Neuronal stem cell (in vitro differentiated cells): Measurements from ENCODE around the gene CNTN2.
A peak's percentile ranks its signal among the peaks of the same experiment; 100 is the strongest.

Source experiments
- DNase-seq: peaks from one replicate; pipeline ENCODE4 v3.0.0-alpha.2; 2013; ENCODE audit warnings: low spot score
- H2AFZ ChIP-seq: one replicate; pipeline ENCODE4 v1.6.1; 2013; ENCODE audit warnings: mild to moderate bottlenecking, low read length, inconsistent platforms
- H2AK5ac ChIP-seq: 2 replicates; pipeline ENCODE4 v1.6.1; 2013; ENCODE audit warnings: low read depth, mild to moderate bottlenecking, inconsistent platforms, low read length, moderate library complexity, mixed read lengths
- H2BK120ac ChIP-seq: 2 replicates; pipeline ENCODE4 v1.6.1; 2013; ENCODE audit warnings: low read depth, mild to moderate bottlenecking, inconsistent platforms, low read length, moderate library complexity, mixed read lengths
- H2BK12ac ChIP-seq: one replicate; pipeline ENCODE4 v1.6.1; 2013; ENCODE audit warnings: low read length, inconsistent platforms
- H2BK15ac ChIP-seq: 2 replicates; pipeline ENCODE4 v1.6.1; 2013; ENCODE audit warnings: mild to moderate bottlenecking, low read length, inconsistent platforms, mixed read lengths
- H2BK5ac ChIP-seq: one replicate; pipeline ENCODE4 v1.6.1; 2013; ENCODE audit warnings: inconsistent platforms, mild to moderate bottlenecking, low read length, moderate library complexity
- H3K14ac ChIP-seq: one replicate; pipeline ENCODE4 v1.6.1; 2013; ENCODE audit warnings: low read length, inconsistent platforms
- H3K18ac ChIP-seq: 2 replicates; pipeline ENCODE4 v1.6.1; 2013; ENCODE audit warnings: low read length, inconsistent platforms
- H3K23ac ChIP-seq: 2 replicates; pipeline ENCODE4 v1.6.1; 2013; ENCODE audit warnings: low read depth, mild to moderate bottlenecking, mixed read lengths, low read length, inconsistent platforms; ENCODE audit not compliant: poor library complexity
- H3K27ac ChIP-seq: replicated peaks from 3 replicates; pipeline ENCODE4 v1.5.1; 2013; ENCODE audit warnings: low read length, inconsistent platforms
- H3K27me3 ChIP-seq, 3 experiments: 2 replicates each; pipeline ENCODE4 v1.6.1; 2013; ENCODE audit warnings: low read length in 3 of 3, mild to moderate bottlenecking in 2 of 3, inconsistent platforms in 1 of 3, low read depth in 1 of 3, mixed read lengths in 1 of 3, moderate library complexity in 1 of 3; ENCODE audit not compliant: control insufficient read depth in 3 of 3, insufficient read depth in 3 of 3
- H3K36me3 ChIP-seq, 2 donors: replicated peaks in 1 of 2; 2 replicates each; pipeline ENCODE4 v1.6.1; 2013; ENCODE audit warnings: low read length in 2 of 2; ENCODE audit not compliant: control insufficient read depth in 2 of 2, insufficient read depth in 2 of 2
- H3K4ac ChIP-seq: 2 replicates; pipeline ENCODE4 v1.6.1; 2013; ENCODE audit warnings: inconsistent platforms, mild to moderate bottlenecking, low read length, moderate library complexity
- H3K4me1 ChIP-seq, 2 donors: 1 replicate in 1 of 2; 2 replicates in 1 of 2; pipeline ENCODE4 v1.6.1; 2013; ENCODE audit warnings: low read length in 2 of 2, low read depth in 1 of 2; ENCODE audit not compliant: control insufficient read depth in 2 of 2, insufficient read depth in 1 of 2
- H3K4me2 ChIP-seq: one replicate; pipeline ENCODE4 v1.6.1; 2013; ENCODE audit warnings: mild to moderate bottlenecking, low read length, inconsistent platforms; ENCODE audit not compliant: insufficient read depth, poor library complexity, severe bottlenecking
- H3K4me3 ChIP-seq, 2 donors: 2 replicates each; pipeline ENCODE4 v1.5.1; 2013; ENCODE audit warnings: low read length in 2 of 2, mild to moderate bottlenecking in 2 of 2, inconsistent platforms in 1 of 2, moderate library complexity in 1 of 2
- H3K79me1 ChIP-seq: one replicate; pipeline ENCODE4 v1.6.1; 2013; ENCODE audit warnings: low read depth, mild to moderate bottlenecking, inconsistent platforms, low read length, moderate library complexity
- H3K9ac ChIP-seq: one replicate; pipeline ENCODE4 v1.6.1; 2013; ENCODE audit warnings: mild to moderate bottlenecking, low read depth, low read length, inconsistent platforms; ENCODE audit not compliant: poor library complexity
- H3K9me3 ChIP-seq, 2 donors: replicated peaks in 1 of 2; 2 replicates each; pipeline versions ENCODE3 to v1.6.1; 2013; ENCODE audit warnings: low read length in 2 of 2, mild to moderate bottlenecking in 2 of 2, inconsistent platforms in 1 of 2, low read depth in 1 of 2, mixed read lengths in 1 of 2, moderate library complexity in 1 of 2; ENCODE audit not compliant: control insufficient read depth in 2 of 2, insufficient read depth in 1 of 2
- H4K8ac ChIP-seq: one replicate; pipeline ENCODE4 v1.6.1; 2013; ENCODE audit warnings: low read depth, mild to moderate bottlenecking, inconsistent platforms, low read length, moderate library complexity
- H4K91ac ChIP-seq: one replicate; pipeline ENCODE4 v1.6.1; 2013; ENCODE audit warnings: low read length, low read depth, mild to moderate bottlenecking, inconsistent platforms; ENCODE audit not compliant: poor library complexity
- WGBS, 2 donors: extraction: QIAGEN DNeasy Blood & Tissue Kit; methylation state at CpG; one replicate each; pipeline ENCODE4 v1.1.7; 2013; ENCODE audit warnings: missing lambda C conversion rate in 2 of 2, mixed read lengths in 1 of 2; ENCODE audit not compliant: insufficient read length in 2 of 2, insufficient replicate concordance in 1 of 2; ENCODE audit errors: extremely low coverage in 2 of 2; 5-methylcytosine and 5-hydroxymethylcytosine counted together

Gene CNTN2

DNA sequence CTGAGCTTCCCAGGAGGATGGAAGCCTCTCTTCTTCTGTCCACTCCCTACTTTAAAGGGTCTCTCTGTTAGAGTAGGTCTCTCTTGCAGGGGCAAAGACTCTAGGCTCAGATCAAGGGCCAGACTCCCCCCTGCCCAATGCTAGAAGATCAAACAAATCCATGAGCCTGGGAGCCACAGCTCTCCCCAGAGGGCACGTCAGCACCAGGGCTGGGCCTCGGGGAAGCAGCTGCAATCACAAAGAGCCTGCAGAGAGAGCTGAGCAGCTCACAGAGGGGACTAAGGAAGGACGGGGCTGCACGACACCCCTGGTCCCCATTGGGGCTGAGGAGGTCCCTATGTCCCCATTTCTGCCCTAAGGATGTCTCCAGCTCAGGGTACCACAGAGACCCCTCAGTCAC is 3.9 kb downstream of the CNTN2 start:
- H2AFZ ChIP-seq: no peak overlapping the region
- no peak overlapping the region for H3K23ac ChIP-seq
- H2BK12ac ChIP-seq: no peak overlapping the region
- H3K4me2 ChIP-seq: no peak overlapping the region
- no peak overlapping the region for H3K18ac ChIP-seq
- WGBS, 2 donors: no CpG with 5 or more reads among the region's 4 CpGs
- H3K27me3 ChIP-seq: peaks cover 0 to 90% (median 17%) of the 10 kb centered on the region in 3 experiments
- no peak overlapping the region for H3K14ac ChIP-seq
- H2AK5ac ChIP-seq: no peak overlapping the region
- H3K79me1 ChIP-seq: no peaks in the 10 kb centered on the region
- H3K27ac ChIP-seq: no peak overlapping the region
- H3K9ac ChIP-seq: no peak overlapping the region
- peaks cover 0 to 20% of the 10 kb centered on the region in 2 donors for H3K4me1 ChIP-seq
- H4K8ac ChIP-seq: no peak overlapping the region
- H3K36me3 ChIP-seq: no peaks in the 10 kb centered on the region
- H2BK15ac ChIP-seq: no peak overlapping the region
- H3K4ac ChIP-seq: no peak overlapping the region
- no peaks in the 10 kb centered on the region for H3K9me3 ChIP-seq
- DNase-seq: no peak
- no peak overlapping the region for H2BK120ac ChIP-seq
- H2BK5ac ChIP-seq: no peak overlapping the region
- H3K4me3 ChIP-seq: no peak overlapping the region
- H4K91ac ChIP-seq: no peak overlapping the region

DNA sequence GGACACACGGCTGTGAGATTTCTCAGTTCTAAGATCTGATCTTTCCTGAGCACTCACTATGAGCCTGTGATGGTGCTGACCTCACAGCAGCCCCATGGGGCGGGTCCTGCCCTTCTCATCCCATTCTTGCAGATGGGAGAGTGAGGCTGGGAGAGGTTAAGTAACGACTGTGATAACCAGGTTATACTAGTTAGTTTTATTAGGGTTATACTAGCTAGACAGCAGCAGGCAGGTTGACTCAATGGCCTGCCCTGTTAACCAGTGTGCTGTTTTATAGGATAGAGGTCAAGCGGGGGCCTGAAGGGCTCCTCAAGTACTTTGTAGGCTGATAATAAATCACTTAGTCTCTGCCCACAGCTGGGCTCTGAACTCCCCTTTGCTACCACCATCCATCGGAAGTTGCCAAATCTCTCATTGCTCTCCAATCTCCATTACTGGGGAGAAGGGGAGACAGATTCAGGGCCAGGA is 4.8 kb downstream of the CNTN2 start:
- Histone ChIP-seq H3K4me3 (no peak overlapping the region), H3K4me2 (no peak overlapping the region), H2BK120ac (no peak overlapping the region), H2BK15ac (no peak overlapping the region), H3K18ac (no peak overlapping the region), H3K14ac (no peak overlapping the region), H2BK5ac (no peak overlapping the region), H3K36me3 (no peaks in the 10 kb centered on the region), H3K9me3 (no peaks in the 10 kb centered on the region), H3K27ac (no peak overlapping the region), H2AFZ (no peak overlapping the region), H3K79me1 (no peaks in the 10 kb centered on the region), H3K27me3 (peaks cover 0 to 84% (median 10%) of the 10 kb centered on the region in 3 experiments), H3K4me1 (peaks cover 0 to 18% of the 10 kb centered on the region in 2 donors), H2AK5ac (no peak overlapping the region), H4K91ac (no peak overlapping the region), H3K4ac (no peak overlapping the region), H4K8ac (no peak overlapping the region), H2BK12ac (no peak overlapping the region), H3K9ac (no peak overlapping the region), H3K23ac (no peak overlapping the region)
- no peak for DNase-seq
- no CpG with 5 or more reads among the region's 5 CpGs for WGBS, 2 donors

DNA sequence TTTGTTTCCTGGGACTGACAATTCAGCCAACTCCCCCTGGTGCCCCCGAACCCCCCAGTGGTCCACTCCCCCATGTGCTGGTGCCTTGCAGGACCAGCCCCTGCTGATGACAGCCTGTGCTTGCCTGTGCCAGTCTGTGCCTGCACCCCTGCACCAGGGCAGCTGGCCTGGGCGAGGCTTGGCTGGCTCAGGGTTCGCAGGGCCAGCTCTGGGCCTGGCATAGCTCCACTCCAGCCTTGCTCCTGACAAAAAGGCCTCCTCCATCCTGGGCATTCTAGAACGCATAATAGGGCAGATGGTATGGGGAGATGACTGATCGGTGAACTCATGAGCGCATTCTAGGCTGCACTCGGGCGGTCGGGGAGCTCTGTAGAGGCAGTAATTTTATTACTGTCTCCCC is 5.4 kb downstream of the CNTN2 start:
- Histone ChIP-seq H3K9ac (no peak overlapping the region), H4K91ac (no peak overlapping the region), H3K9me3 (no peaks in the 10 kb centered on the region), H2BK12ac (no peak overlapping the region), H3K4me1 (peaks cover 0 to 16% of the 10 kb centered on the region in 2 donors), H2BK15ac (no peak overlapping the region), H4K8ac (no peak overlapping the region), H3K79me1 (no peaks in the 10 kb centered on the region), H2AK5ac (no peak overlapping the region), H3K23ac (no peak overlapping the region), H3K27ac (no peak overlapping the region), H3K36me3 (no peaks in the 10 kb centered on the region), H3K4ac (no peak overlapping the region), H3K27me3 (peaks cover 0 to 80% (median 8%) of the 10 kb centered on the region in 3 experiments), H2AFZ (no peak overlapping the region), H3K14ac (peak overlapping the region; percentile 27), H2BK120ac (no peak overlapping the region), H2BK5ac (no peak overlapping the region), H3K4me2 (no peak overlapping the region), H3K4me3 (peak overlapping the region in 1 of 2 donors; percentile 63), H3K18ac (no peak overlapping the region)
- DNase-seq: no peak
- no CpG with 5 or more reads among the region's 9 CpGs for WGBS, 2 donors

DNA sequence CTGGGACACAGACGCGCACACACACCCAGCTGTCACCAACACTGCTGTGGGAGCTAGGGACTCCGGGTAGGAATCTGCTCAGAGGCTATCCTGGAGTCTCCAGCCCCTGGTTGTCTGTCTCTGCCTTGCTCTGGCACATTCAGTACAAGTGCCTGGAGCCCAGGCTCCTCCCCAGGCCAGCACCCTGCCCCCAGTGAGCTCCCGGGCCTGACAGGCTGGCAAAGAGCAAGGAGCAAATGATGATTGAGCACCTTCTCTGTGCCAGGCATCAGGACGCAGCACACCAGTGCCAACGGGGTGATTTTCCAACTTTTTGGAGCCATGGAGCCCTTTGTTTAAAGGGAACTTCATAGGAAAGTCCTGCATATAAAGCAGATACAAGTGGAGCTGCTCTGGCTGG is 6.5 kb downstream of the CNTN2 start:
- no peak overlapping the region for H3K23ac ChIP-seq
- H3K9ac ChIP-seq: no peak overlapping the region
- no peak overlapping the region for H2BK5ac ChIP-seq
- H4K8ac ChIP-seq: no peak overlapping the region
- no peak overlapping the region for H2BK120ac ChIP-seq
- H3K4me2 ChIP-seq: no peak overlapping the region
- peaks cover 0 to 11% of the 10 kb centered on the region in 2 donors for H3K4me1 ChIP-seq
- no peaks in the 10 kb centered on the region for H3K79me1 ChIP-seq
- no CpG with 5 or more reads among the region's 6 CpGs for WGBS, 2 donors
- H3K9me3 ChIP-seq: no peaks in the 10 kb centered on the region
- no peak overlapping the region for H2BK12ac ChIP-seq
- no peak overlapping the region for H2AK5ac ChIP-seq
- no peak overlapping the region for H3K4me3 ChIP-seq
- no peak overlapping the region for H3K14ac ChIP-seq
- no peaks in the 10 kb centered on the region for H3K36me3 ChIP-seq
- no peak overlapping the region for H4K91ac ChIP-seq
- H3K4ac ChIP-seq: no peak overlapping the region
- peaks cover 0 to 78% (median 3%) of the 10 kb centered on the region in 3 experiments for H3K27me3 ChIP-seq
- H2AFZ ChIP-seq: no peak overlapping the region
- DNase-seq: no peak
- H2BK15ac ChIP-seq: no peak overlapping the region
- H3K27ac ChIP-seq: no peak overlapping the region
- peak overlapping the region; percentile 25 for H3K18ac ChIP-seq
